GM18909 (cell line): ENCODE data around the gene MNDA.
"Not testable (repeated sequence)": the region's sequence is repeated elsewhere in the genome, so short reads cannot be mapped to it uniquely, and the experiment has no call there.

Experiments
- ATAC-seq: cut with Tn5 transposase; IDR thresholded peaks from one replicate; pipeline ENCODE4 v1.9.1; 2021; ENCODE audit warnings: mild to moderate bottlenecking; ENCODE audit not compliant: unreplicated experiment, poor library complexity

Gene MNDA

GRCh38 chr1:158836038-158836437 lies 4.9 kb downstream of the MNDA start:
- no peak for ATAC-seq

GRCh38 chr1:158838660-158839059 lies 7.5 kb downstream of the MNDA start:
- ATAC-seq = no peak

GRCh38 chr1:158839566-158839965 lies 8.4 kb downstream of the MNDA start:
- ATAC-seq = no peak

- ATAC-seq = no peak
These were observed 9.1 kb downstream of the MNDA start for GRCh38 chr1:158840236-158840635.

- no peak for ATAC-seq
These were observed 33.4 kb downstream of the MNDA start for GRCh38 chr1:158864595-158864994.

GRCh38 chr1:158870438-158870837 lies 39.3 kb downstream of the MNDA start:
- ATAC-seq = not testable (repeated sequence)

GRCh38 chr1:158873141-158873540 lies 42.0 kb downstream of the MNDA start:
- ATAC-seq = no peak

GRCh38 chr1:158893654-158894053 lies 62.5 kb downstream of the MNDA start:
- ATAC-seq = no peak

GRCh38 chr1:158898722-158899121 lies 67.6 kb downstream of the MNDA start:
- no peak for ATAC-seq
